ENCODE data around the gene SMAGP.
"Not testable (repeated sequence)": the region's sequence is repeated elsewhere in the genome, so short reads cannot be mapped to it uniquely, and the experiment has no call there.

- TF ChIP-seq CC2D1A (CRISPR knock-in tag; IDR thresholded peaks at IDR 0.05); KDM5B (CRISPR knock-in tag; IDR thresholded peaks at IDR 0.05; ENCODE audit: borderline replicate concordance); ETV6 (CRISPR knock-in tag; conservative IDR thresholded peaks at IDR 0.05); LBX2 (CRISPR knock-in tag; IDR thresholded peaks at IDR 0.05; ENCODE audit: borderline replicate concordance); TBL1XR1 (IDR thresholded peaks at IDR 0.05; ENCODE audit: borderline replicate concordance, low read length, partially characterized antibody); BRCA1 (CRISPR knock-in tag; IDR thresholded peaks at IDR 0.05); USF2 (IDR thresholded peaks at IDR 0.05; ENCODE audit: low read depth, low read length); USF2 (CRISPR knock-in tag; IDR thresholded peaks at IDR 0.05; ENCODE audit: borderline replicate concordance); CTCF (CRISPR knock-in tag; IDR thresholded peaks at IDR 0.05): not testable (repeated sequence)
Measured at GRCh38 chr12:51227112-51227511, 43.1 kb downstream of the SMAGP start.

Measured in HepG2 (cell line).